Endothelial cell of umbilical vein (primary cell): ENCODE measurements around the gene SEH1L. TPM values are rescaled to one million over a fixed set of nuclear protein-coding genes. Genes with fewer than 3 reads are reported as not detected.
"Not testable (repeated sequence)": the region's sequence is repeated elsewhere in the genome, so short reads cannot be mapped to it uniquely, and the experiment has no call there.

Source experiments
- Bru-seq: library from RNA; stranded (reverse); fragments of 400-500 nt; gene quantifications from one replicate; lab custom pipeline; 2021; lab: Mats Ljungman, UMichigan
- BruChase-seq, 2 experiments: library from RNA; stranded (reverse); fragments of 400-500 nt; gene quantifications; one replicate each; lab custom pipeline; 2021; lab: Mats Ljungman, UMichigan
- BruUV-seq: library from RNA; stranded (reverse); fragments of 400-500 nt; replicated peaks from 2 replicates; lab custom pipeline; 2021; lab: Mats Ljungman, UMichigan
- CTCF ChIA-PET: fragments of 300-600, 350-600 bp; sonication (Branson Sonifier 250); formaldehyde crosslinking; loops from one replicate; lab custom pipeline; 2021; ENCODE audit warnings: antibody characterized with exemption, inconsistent platforms; lab: Charles Lee
- POLR2A ChIA-PET: fragments of 300-600, 350-600 bp; sonication (Branson Sonifier 250); formaldehyde crosslinking; loops from one replicate; lab custom pipeline; 2021; ENCODE audit warnings: antibody characterized with exemption, inconsistent platforms; lab: Charles Lee
- DNase-seq: peaks from one replicate; pipeline ENCODE4 v3.0.0-alpha.2; 2011; ENCODE audit warnings: low read depth, low spot score
- FAIRE-seq: peaks from 2 replicates; lab custom pipeline; 2011; peaks lifted over from hg19 to GRCh38; lab: Jason Lieb, UNC
- H2AFZ ChIP-seq: 2 replicates; pipeline ENCODE4 v1.6.0; 2012; ENCODE audit warnings: low read depth, low read length, control low read depth, inconsistent platforms
- H3K27ac ChIP-seq: 2 replicates; pipeline ENCODE4 v1.5.1; 2011; ENCODE audit warnings: low read depth, mild to moderate bottlenecking, control low read depth, low read length, moderate library complexity; ENCODE audit not compliant: insufficient read depth
- H3K27me3 ChIP-seq, 2 experiments: 2 replicates each; pipeline versions ENCODE4 v1.6.0 to v1.6.1; 2011; ENCODE audit warnings: low read length in 2 of 2, mixed read lengths in 1 of 2; ENCODE audit not compliant: control insufficient read depth in 2 of 2, insufficient read depth in 2 of 2
- H3K36me3 ChIP-seq, 2 experiments: 2 replicates in 1 of 2; 3 replicates in 1 of 2; pipeline ENCODE4 v1.5.1; 2011; ENCODE audit warnings: low read length in 2 of 2, mild to moderate bottlenecking in 1 of 2, moderate library complexity in 1 of 2; ENCODE audit not compliant: control insufficient read depth in 2 of 2, insufficient read depth in 2 of 2; ENCODE audit errors: extremely low read depth in 1 of 2
- H3K4me1 ChIP-seq: 3 replicates; pipeline ENCODE4 v1.5.1; 2011; ENCODE audit warnings: mild to moderate bottlenecking, low read length; ENCODE audit not compliant: control insufficient read depth, insufficient read depth; ENCODE audit errors: extremely low read depth
- H3K4me2 ChIP-seq: 2 replicates; pipeline ENCODE4 v1.6.1; 2011; ENCODE audit warnings: low read length, control low read depth, mixed read lengths; ENCODE audit not compliant: insufficient read depth
- H3K4me3 ChIP-seq, 3 experiments: fragments of 200-600 bp in 1 of 3; sonication (generic), shearing (Covaris generic) in 1 of 3; replicated peaks in 1 of 3; 2 replicates each; pipeline ENCODE4 v1.5.1; 2011 to 2016; ENCODE audit warnings: control low read depth in 3 of 3, low read length in 3 of 3, mild to moderate bottlenecking in 2 of 3, inconsistent platforms in 1 of 3, low read depth in 1 of 3, moderate library complexity in 1 of 3; ENCODE audit not compliant: insufficient read depth in 1 of 3
- H3K79me2 ChIP-seq: 2 replicates; pipeline ENCODE4 v1.6.0; 2012; ENCODE audit warnings: low read length, inconsistent platforms; ENCODE audit not compliant: control insufficient read depth, insufficient read depth
- H3K9ac ChIP-seq: replicated peaks from 2 replicates; pipeline ENCODE3; 2011; ENCODE audit warnings: low read length, control low read depth; ENCODE audit not compliant: insufficient read depth; ENCODE audit errors: extremely low read depth
- H3K9me1 ChIP-seq: replicated peaks from 3 replicates; pipeline ENCODE4 v1.6.0; 2011; ENCODE audit warnings: mild to moderate bottlenecking, low read length; ENCODE audit not compliant: control insufficient read depth, insufficient read depth; ENCODE audit errors: extremely low read depth
- H3K9me3 ChIP-seq: replicated peaks from 2 replicates; pipeline ENCODE4 v1.5.1; 2012; ENCODE audit warnings: low read length, inconsistent platforms; ENCODE audit not compliant: control insufficient read depth, insufficient read depth
- H4K20me1 ChIP-seq: replicated peaks from 2 replicates; pipeline ENCODE3; 2011; ENCODE audit warnings: mild to moderate bottlenecking, low read length; ENCODE audit not compliant: control insufficient read depth, insufficient read depth; ENCODE audit errors: extremely low read depth
- EZH2 ChIP-seq: IDR thresholded peaks from 2 replicates; pipeline ENCODE4 v1.6.1; 2012; ENCODE audit warnings: borderline replicate concordance, low read depth, mild to moderate bottlenecking, moderate library complexity, low read length, inconsistent platforms; ENCODE audit not compliant: severe bottlenecking
- GATA2 ChIP-seq: IDR thresholded peaks from 2 replicates; pipeline ENCODE4 v1.7.0; 2011; ENCODE audit warnings: low read depth, mild to moderate bottlenecking, moderate library complexity, mixed read lengths, low read length; ENCODE audit not compliant: insufficient read length, insufficient read depth
- JUN ChIP-seq: IDR thresholded peaks from 2 replicates; pipeline ENCODE4 v1.6.1; 2011; ENCODE audit warnings: borderline replicate concordance, low read depth; ENCODE audit not compliant: insufficient read length, insufficient read depth
- MYC ChIP-seq: IDR thresholded peaks from one replicate; pipeline ENCODE4 v1.6.1; 2011; ENCODE audit warnings: mild to moderate bottlenecking, low read depth, low read length
- POLR2A ChIP-seq: IDR thresholded peaks from 2 replicates; pipeline ENCODE4 v1.6.1; 2012; ENCODE audit warnings: low read depth, mild to moderate bottlenecking, control low read depth, low read length
- POLR2AphosphoS5 ChIP-seq: IDR thresholded peaks from 2 replicates; pipeline ENCODE4 v1.6.1; 2012; ENCODE audit warnings: low read depth, mild to moderate bottlenecking, control low read depth, low read length, moderate library complexity; ENCODE audit not compliant: insufficient read depth
- dilution Hi-C: fragments of 300-500 bp; cut with MboI; formaldehyde crosslinking; loops from one replicate; pipeline ENCODE4 v1.15.0; 2019; ENCODE audit warnings: low sequenced_read_pairs; ENCODE audit not compliant: extremely low pct_ligation_motif_present
- intact Hi-C: fragments of 100-400 bp; cut with micrococcal nuclease; formaldehyde crosslinking; loops from one replicate; pipeline ENCODE4 v1.10.0; 2022
- long read RNA-seq: library from polyadenylated mRNA; stranded (forward); transcript quantifications from one replicate; pipeline ENCODE4 v2.0.0, GENCODE V29; 2021
- polyA minus RNA-seq, 3 experiments: library from RNA; depleted of rRNA, polyadenylated mRNA; stranded (reverse); fragments of >200 nt; gene quantifications; 1 replicate in 1 of 3; 2 replicates in 2 of 3; pipeline ENCODE4 v1.2.3, GENCODE V29; 2011
- polyA plus RNA-seq, 4 experiments: library from polyadenylated mRNA; depleted of rRNA in 3 of 4; stranded (reverse) in 3 of 4; unstranded in 1 of 4; fragments of >200 nt; gene quantifications; 2 replicates each; pipeline versions ENCODE4 v1.2.1 to v1.2.3, GENCODE V29; 2011 to 2012; ENCODE audit warnings: missing spikeins in 1 of 4
- total RNA-seq: library from RNA; stranded (reverse); gene quantifications from 2 replicates; pipeline ENCODE4 v1.2.3, GENCODE V29; 2021
- TF ChIP-seq, protein P1 (sequence below), 2 donors: IDR thresholded peaks; 1 replicate in 1 of 2; 2 replicates in 1 of 2; pipeline ENCODE4 v1.5.1; 2011; ENCODE audit warnings: low read length in 2 of 2, mild to moderate bottlenecking in 2 of 2, moderate library complexity in 2 of 2, control low read depth in 1 of 2, inconsistent platforms in 1 of 2, low read depth in 1 of 2; ENCODE audit not compliant: insufficient read depth in 1 of 2; ENCODE audit errors: extremely low read depth in 1 of 2
- TF ChIP-seq, protein P2 (sequence below): IDR thresholded peaks from 2 replicates; pipeline ENCODE4 v1.6.1; 2011; ENCODE audit not compliant: insufficient read depth, insufficient read length

SEH1L gene, protein sequence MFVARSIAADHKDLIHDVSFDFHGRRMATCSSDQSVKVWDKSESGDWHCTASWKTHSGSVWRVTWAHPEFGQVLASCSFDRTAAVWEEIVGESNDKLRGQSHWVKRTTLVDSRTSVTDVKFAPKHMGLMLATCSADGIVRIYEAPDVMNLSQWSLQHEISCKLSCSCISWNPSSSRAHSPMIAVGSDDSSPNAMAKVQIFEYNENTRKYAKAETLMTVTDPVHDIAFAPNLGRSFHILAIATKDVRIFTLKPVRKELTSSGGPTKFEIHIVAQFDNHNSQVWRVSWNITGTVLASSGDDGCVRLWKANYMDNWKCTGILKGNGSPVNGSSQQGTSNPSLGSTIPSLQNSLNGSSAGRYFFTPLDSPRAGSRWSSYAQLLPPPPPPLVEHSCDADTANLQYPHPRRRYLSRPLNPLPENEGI
- total RNA-seq (42.8 and 45.9 TPM in 2 replicates), polyA plus RNA-seq (17.5 and 19.8 TPM in 2 replicates), polyA minus RNA-seq (73.1 and 83.8 TPM in 2 replicates), Bru-seq, nascent RNA (percentile 73 among the genes with signal in this experiment), BruChase-seq, experiment 1, labeled RNA remaining after a 6-hour chase (percentile 84 among the genes with signal in this experiment), BruChase-seq, experiment 2, labeled RNA remaining after a 2-hour chase (percentile 72 among the genes with signal in this experiment)
- 26.5 and 28.1 TPM in 2 replicates for polyA plus RNA-seq (2011; cell fraction: cytosol; rRNA removed)
- 24.9 and 25.6 TPM in 2 replicates for polyA plus RNA-seq (2011; cell fraction: nucleus; rRNA removed)
- polyA plus RNA-seq (2012), result 14.5 and 21.5 TPM in 2 replicates
- 67.2 TPM for polyA minus RNA-seq (2011; cell fraction: cytosol; rRNA and poly(A)+ RNA removed)
- 19.4 and 28.9 TPM in 2 replicates for polyA minus RNA-seq (2011; cell fraction: nucleus; rRNA and poly(A)+ RNA removed)
- long read RNA-seq, transcript SEH1L-201 (9 exons, 3,494 nt), result major isoform, 94 of 121 reads
- long read RNA-seq, partial matches to known transcripts, result 11 of 121 reads
- long read RNA-seq, other reads (novel, unspliced or antisense), result 16 of 121 reads

DNA sequence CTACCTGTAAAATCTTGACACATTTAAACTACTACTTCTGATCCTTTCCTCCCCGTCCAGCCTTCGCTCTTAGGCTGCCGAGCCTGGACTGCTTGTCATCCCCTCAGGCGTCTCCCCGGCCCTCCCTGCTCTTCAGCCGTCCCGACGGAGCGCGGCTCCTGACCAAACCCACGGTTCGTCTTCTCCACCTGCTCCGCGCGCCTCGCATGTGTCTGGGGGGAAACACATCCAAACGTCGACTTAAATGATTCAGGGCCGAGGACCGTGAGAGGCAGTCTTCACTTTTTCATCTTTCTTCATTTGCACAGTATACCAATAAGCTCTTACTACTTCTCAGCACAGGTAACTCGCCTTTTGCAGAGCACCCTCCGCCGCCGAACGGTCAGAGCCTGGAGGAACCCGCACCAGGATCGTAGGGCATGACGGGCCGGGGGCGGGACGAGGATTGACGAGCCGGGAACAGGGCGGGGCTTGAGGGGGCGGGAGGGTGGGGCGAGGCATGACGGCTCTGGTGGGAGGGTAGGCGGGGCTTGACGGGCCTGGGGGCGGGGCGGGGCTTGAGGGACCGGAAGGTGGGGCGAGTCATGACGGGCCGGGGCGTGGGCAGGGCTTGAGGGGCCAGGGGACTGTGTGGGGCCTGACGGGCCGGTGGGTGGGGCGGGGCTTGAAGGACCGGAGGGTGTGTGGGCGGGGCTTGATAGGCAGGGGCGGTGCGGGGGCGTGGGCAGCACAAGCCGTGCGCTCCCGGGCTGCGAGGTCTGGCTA lies at the start of gene SEH1L:
Gene SEH1L, plus strand, starts transcription at position 727 of the 765 bp plus-strand sequence. CDS start 111 bp downstream, outside the sequence.
- Histone ChIP-seq H3K4me1 (peaks cover 12% of the 10 kb centered on the region), H3K4me2 (peak within 1 kb of the TSS; percentile 87), H3K27ac (peak within 1 kb of the TSS; percentile 90), H3K9me3 (no peaks in the 10 kb centered on the region), H4K20me1 (no peaks in the 10 kb centered on the region), H3K36me3 (no peaks in the 10 kb centered on the region), H2AFZ (peak within 1 kb of the TSS; percentile 95), H3K27me3 (no peaks in the 10 kb centered on the region), H3K79me2 (peaks cover 25% of the 10 kb centered on the region), H3K4me3 (peak within 1 kb of the TSS; percentile 50 to 81 (median 80)), H3K9ac (peak within 1 kb of the TSS; percentile 79), H3K9me1 (no peaks in the 10 kb centered on the region)
- BruUV-seq, result TSS peak; percentile 56
- dilution Hi-C loops (no loop called here), intact Hi-C loops (loop anchor here (1.0 to 5.0 kb wide), 3 partner anchors 44 to 570 kb away; partner anchors contain the start of genes AFG3L2, CEP192 and PTPN2)
- ChIA-PET CTCF (no interaction called here), POLR2A (interaction anchor here (0.6 to 1.0 kb wide), 2 partner anchors 280 to 570 kb away, joined by 4 to 9 read pairs; partner anchors contain the start of gene AFG3L2)
- FAIRE-seq (no peak), DNase-seq (peak; percentile 98)
- TF ChIP-seq, protein P1, sequence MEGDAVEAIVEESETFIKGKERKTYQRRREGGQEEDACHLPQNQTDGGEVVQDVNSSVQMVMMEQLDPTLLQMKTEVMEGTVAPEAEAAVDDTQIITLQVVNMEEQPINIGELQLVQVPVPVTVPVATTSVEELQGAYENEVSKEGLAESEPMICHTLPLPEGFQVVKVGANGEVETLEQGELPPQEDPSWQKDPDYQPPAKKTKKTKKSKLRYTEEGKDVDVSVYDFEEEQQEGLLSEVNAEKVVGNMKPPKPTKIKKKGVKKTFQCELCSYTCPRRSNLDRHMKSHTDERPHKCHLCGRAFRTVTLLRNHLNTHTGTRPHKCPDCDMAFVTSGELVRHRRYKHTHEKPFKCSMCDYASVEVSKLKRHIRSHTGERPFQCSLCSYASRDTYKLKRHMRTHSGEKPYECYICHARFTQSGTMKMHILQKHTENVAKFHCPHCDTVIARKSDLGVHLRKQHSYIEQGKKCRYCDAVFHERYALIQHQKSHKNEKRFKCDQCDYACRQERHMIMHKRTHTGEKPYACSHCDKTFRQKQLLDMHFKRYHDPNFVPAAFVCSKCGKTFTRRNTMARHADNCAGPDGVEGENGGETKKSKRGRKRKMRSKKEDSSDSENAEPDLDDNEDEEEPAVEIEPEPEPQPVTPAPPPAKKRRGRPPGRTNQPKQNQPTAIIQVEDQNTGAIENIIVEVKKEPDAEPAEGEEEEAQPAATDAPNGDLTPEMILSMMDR (IDR thresholded peaks at IDR 0.05; ENCODE audit: extremely low read depth in 1 of 2, insufficient read depth in 1 of 2, low read depth in 1 of 2, low read length in 2 of 2), result no peak
- TF ChIP-seq, protein P2, sequence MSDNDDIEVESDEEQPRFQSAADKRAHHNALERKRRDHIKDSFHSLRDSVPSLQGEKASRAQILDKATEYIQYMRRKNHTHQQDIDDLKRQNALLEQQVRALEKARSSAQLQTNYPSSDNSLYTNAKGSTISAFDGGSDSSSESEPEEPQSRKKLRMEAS, result no peak
- no peak for TF ChIP-seq POLR2A
- no peak for TF ChIP-seq GATA2
- TF ChIP-seq POLR2AphosphoS5, result no peak
- no peak for TF ChIP-seq MYC
- TF ChIP-seq EZH2, result no peak
- no peak for TF ChIP-seq JUN

DNA sequence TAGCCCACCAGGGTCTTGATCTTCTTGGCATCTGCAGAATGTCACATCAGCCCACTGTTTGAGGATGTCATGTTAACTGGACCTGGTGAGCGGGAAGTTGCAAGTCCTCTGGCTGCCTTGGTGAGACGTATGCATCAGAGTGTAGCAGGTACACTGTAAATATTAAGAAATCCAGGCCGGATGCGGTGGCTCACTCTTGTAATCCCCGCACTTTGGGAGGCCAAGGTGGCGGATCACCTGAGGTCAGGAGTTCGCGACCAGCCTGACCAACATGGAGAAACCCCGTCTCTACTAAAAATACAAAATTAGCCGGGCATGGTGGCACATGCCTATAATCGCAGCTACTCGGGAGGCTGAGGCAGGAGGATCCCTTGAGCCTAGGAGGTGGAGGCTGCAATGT lies 46.6 kb upstream of the SEH1L start:
- intact Hi-C loops, FAIRE-seq, CTCF ChIA-PET: not testable (repeated sequence)

More for the DNA sequence above, 46.6 kb upstream of the SEH1L start:
- H3K79me2 ChIP-seq, H3K36me3 ChIP-seq, BruUV-seq, H3K9me1 ChIP-seq, H3K9ac ChIP-seq, H2AFZ ChIP-seq, H3K4me3 ChIP-seq, H4K20me1 ChIP-seq, H3K4me2 ChIP-seq, POLR2A ChIA-PET, DNase-seq, H3K4me1 ChIP-seq, dilution Hi-C loops, H3K9me3 ChIP-seq, H3K27ac ChIP-seq: not testable (repeated sequence)
- peaks cover 25 to 32% of the 10 kb centered on the region in 2 experiments for H3K27me3 ChIP-seq
